Thyroid gland (tissue), 4 donors: ENCODE measurements around the gene FAM89B. TPM values are rescaled to one million over a fixed set of nuclear protein-coding genes. Genes with fewer than 3 reads are reported as not detected.

Experiments
- DNase-seq, 2 donors: peaks; one replicate each; pipeline ENCODE4 v3.0.0-alpha.2; 2019
- H3K27ac ChIP-seq, 3 donors: fragments of 200-600 bp; sonication (generic); 1 replicate in 2 of 3; 2 replicates in 1 of 3; pipeline ENCODE4 v1.5.1; 2016 to 2019; ENCODE audit warnings: mild to moderate bottlenecking in 1 of 3, moderate library complexity in 1 of 3
- H3K27me3 ChIP-seq: fragments of 200-600 bp; sonication (generic); one replicate; pipeline ENCODE4 v1.5.1; 2019
- H3K36me3 ChIP-seq, 2 donors: fragments of 200-600 bp; sonication (generic); one replicate each; pipeline ENCODE4 v1.5.1; 2016 to 2019
- H3K4me1 ChIP-seq, 2 donors: fragments of 200-600 bp; sonication (generic); one replicate each; pipeline ENCODE4 v1.5.1; 2017 to 2019
- H3K4me3 ChIP-seq, 3 donors: fragments of 200-600 bp; sonication (generic); replicated peaks in 1 of 3; 1 replicate in 2 of 3; 2 replicates in 1 of 3; pipeline ENCODE4 v1.5.1; 2016; ENCODE audit warnings: mild to moderate bottlenecking in 1 of 3
- H3K9me3 ChIP-seq: fragments of 200-600 bp; sonication (generic); one replicate; pipeline ENCODE4 v1.5.1; 2017
- POLR2A ChIP-seq, 2 donors: fragments of 450-650 bp; IDR thresholded peaks; one replicate each; pipeline ENCODE4 v1.6.1; 2017; ENCODE audit warnings: antibody characterized with exemption in 2 of 2, mild to moderate bottlenecking in 2 of 2, moderate library complexity in 1 of 2
- WGBS, 2 donors: methylation state at CpG; one replicate each; pipeline ENCODE4 v1.1.5; 2017; 5-methylcytosine and 5-hydroxymethylcytosine counted together
- intact Hi-C: fragments of 100-400 bp; cut with DNase I; formaldehyde crosslinking; loops from one replicate; pipeline ENCODE4 v1.15.1; 2023
- total RNA-seq, 4 donors: library from RNA; depleted of rRNA; stranded (reverse); fragments of >200 nt; gene quantifications; one replicate each; pipeline ENCODE4 v1.2.3, GENCODE V29; 2016
- TF ChIP-seq, protein P1 (sequence below), 6 experiments: fragments of 200-600 bp in 3 of 6; fragments of 450-650 bp in 3 of 6; sonication (generic) in 3 of 6; IDR thresholded peaks; one replicate each; pipeline ENCODE4 v1.5.1; 2016 to 2019; ENCODE audit warnings: antibody characterized with exemption in 6 of 6, mild to moderate bottlenecking in 2 of 6, inconsistent platforms in 1 of 6, moderate library complexity in 1 of 6

FAM89B gene
- total RNA-seq, 4 donors from 2014 or later, result 26.9 to 55.5 (median 43.2) TPM

DNA sequence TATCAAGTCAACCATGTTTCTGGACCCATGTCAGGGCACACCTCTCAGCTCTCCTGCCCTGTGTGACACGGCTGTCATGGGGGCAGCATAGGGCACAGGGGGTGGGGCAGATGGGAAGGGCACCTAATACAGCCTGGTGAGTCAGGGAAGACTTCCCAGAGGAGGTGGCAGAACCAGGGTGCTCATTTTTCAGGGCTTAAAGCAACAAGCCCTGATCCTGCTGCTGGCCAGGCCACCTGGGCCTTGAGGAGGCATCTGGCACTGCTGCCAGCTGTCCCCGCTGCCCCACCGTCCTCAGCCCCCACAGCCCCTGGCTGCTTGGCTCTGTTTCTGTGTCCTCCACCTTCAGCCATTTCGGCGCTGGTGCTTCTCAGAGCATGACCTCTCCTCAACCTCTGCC lies 37.3 kb downstream of the FAM89B start:
- no peak for DNase-seq

DNA sequence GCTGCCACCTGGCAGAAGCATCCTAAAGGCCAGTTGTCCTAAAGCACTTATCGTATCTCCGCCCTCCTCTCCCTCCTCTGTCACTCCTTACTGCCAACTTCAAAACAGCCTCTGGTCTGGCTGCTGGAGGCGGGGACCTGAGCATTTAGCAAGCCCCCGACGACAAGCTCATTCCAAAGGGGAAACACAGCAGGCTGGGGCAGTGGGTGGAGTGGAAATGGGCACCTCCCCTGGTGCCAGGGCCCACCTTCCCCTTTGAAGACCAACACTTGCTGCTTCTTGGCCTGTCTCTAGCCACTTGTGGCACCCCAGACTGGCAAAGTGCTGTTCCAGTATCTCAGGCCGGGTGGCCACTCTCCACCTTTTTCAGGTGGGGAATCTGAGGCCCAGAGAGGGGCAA lies 38.1 kb downstream of the FAM89B start:
- H3K9me3 ChIP-seq, result no peaks in the 10 kb centered on the region
- H3K36me3 ChIP-seq, result peaks cover 4 to 6% of the 10 kb centered on the region in 2 donors
- intact Hi-C loops, result no loop called here
- no peak overlapping the region for H3K4me3 ChIP-seq
- 58 to 67% methylated on average over 6 of the region's 6 CpGs for WGBS, 2 donors
- H3K27me3 ChIP-seq, result no peaks in the 10 kb centered on the region
- DNase-seq, result no peak
- TF ChIP-seq, protein P1, sequence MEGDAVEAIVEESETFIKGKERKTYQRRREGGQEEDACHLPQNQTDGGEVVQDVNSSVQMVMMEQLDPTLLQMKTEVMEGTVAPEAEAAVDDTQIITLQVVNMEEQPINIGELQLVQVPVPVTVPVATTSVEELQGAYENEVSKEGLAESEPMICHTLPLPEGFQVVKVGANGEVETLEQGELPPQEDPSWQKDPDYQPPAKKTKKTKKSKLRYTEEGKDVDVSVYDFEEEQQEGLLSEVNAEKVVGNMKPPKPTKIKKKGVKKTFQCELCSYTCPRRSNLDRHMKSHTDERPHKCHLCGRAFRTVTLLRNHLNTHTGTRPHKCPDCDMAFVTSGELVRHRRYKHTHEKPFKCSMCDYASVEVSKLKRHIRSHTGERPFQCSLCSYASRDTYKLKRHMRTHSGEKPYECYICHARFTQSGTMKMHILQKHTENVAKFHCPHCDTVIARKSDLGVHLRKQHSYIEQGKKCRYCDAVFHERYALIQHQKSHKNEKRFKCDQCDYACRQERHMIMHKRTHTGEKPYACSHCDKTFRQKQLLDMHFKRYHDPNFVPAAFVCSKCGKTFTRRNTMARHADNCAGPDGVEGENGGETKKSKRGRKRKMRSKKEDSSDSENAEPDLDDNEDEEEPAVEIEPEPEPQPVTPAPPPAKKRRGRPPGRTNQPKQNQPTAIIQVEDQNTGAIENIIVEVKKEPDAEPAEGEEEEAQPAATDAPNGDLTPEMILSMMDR (IDR thresholded peaks at IDR 0.05), result no peak
- TF ChIP-seq POLR2A (IDR thresholded peaks at IDR 0.05), result no peak
- peak overlapping the region in 2 of 3 donors; percentile 43 to 46 for H3K27ac ChIP-seq
- peaks cover 31 to 54% of the 10 kb centered on the region in 2 donors for H3K4me1 ChIP-seq

More for the DNA sequence above, 37.3 kb downstream of the FAM89B start:
- no peaks in the 10 kb centered on the region for H3K9me3 ChIP-seq
- H3K27ac ChIP-seq, result peak overlapping the region in 1 of 3 donors; percentile 43
- peaks cover 12% of the 10 kb centered on the region in 2 donors for H3K36me3 ChIP-seq
- WGBS, 2 donors, result 77 to 82% methylated on average over 5 of the region's 5 CpGs
- intact Hi-C loops, result no loop called here
- H3K4me1 ChIP-seq, result peaks cover 30 to 54% of the 10 kb centered on the region in 2 donors
- TF ChIP-seq, protein P1 (IDR thresholded peaks at IDR 0.05), result no peak
- no peak for TF ChIP-seq POLR2A (IDR thresholded peaks at IDR 0.05)
- H3K27me3 ChIP-seq, result no peaks in the 10 kb centered on the region
- H3K4me3 ChIP-seq, result no peak overlapping the region

DNA sequence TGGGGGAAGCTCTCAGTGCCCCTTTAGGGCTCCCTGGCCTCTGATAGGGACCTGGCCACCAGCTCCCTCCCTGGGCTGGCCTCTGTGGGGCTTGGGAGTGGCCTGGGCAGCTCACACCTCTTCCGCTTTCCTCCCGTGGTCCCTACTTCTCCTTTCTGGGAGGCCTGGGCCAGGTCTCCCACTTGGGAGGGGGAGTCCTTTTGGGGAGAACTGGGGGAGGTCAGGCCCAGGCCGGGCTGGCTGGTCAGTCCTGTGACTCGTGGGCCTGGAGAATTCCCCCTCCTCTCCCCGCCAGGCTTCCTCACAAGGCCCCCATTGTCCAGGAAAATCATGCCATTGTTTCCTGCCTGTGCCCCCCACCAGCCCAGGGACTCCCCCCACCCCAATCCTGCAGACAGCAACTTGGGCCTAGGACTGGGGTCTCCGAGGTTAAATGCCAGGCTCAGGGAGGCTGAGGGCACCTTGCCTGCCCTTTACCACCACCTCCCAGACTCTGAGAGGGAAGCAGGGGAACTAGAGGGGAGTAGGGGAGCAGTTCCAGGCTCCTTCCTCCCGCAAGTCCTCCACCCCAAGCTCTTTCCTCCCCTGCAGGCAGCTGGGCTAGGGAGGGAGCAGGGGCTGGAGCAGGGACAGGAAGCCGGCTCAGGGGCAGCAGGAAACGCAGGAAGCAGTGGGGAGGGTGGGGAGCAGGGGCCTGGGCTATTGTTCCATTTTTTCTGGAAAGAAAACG lies 38.9 kb downstream of the FAM89B start:
- Histone ChIP-seq H3K4me1 (peaks cover 31 to 55% of the 10 kb centered on the region in 2 donors), H3K27me3 (no peaks in the 10 kb centered on the region), H3K36me3 (no peaks in the 10 kb centered on the region), H3K4me3 (peak overlapping the region in 1 of 3 donors; percentile 7), H3K9me3 (no peaks in the 10 kb centered on the region), H3K27ac (peak overlapping the region in 2 of 3 donors; percentile 46 to 90)
- 69 to 70% methylated on average over 8 to 10 of the region's 10 CpGs for WGBS, 2 donors
- peak in 1 of 2 donors; percentile 19 for DNase-seq
- TF ChIP-seq, protein P1 (IDR thresholded peaks at IDR 0.05), result no peak
- no peak for TF ChIP-seq POLR2A (IDR thresholded peaks at IDR 0.05)
- intact Hi-C loops, result no loop called here

DNA sequence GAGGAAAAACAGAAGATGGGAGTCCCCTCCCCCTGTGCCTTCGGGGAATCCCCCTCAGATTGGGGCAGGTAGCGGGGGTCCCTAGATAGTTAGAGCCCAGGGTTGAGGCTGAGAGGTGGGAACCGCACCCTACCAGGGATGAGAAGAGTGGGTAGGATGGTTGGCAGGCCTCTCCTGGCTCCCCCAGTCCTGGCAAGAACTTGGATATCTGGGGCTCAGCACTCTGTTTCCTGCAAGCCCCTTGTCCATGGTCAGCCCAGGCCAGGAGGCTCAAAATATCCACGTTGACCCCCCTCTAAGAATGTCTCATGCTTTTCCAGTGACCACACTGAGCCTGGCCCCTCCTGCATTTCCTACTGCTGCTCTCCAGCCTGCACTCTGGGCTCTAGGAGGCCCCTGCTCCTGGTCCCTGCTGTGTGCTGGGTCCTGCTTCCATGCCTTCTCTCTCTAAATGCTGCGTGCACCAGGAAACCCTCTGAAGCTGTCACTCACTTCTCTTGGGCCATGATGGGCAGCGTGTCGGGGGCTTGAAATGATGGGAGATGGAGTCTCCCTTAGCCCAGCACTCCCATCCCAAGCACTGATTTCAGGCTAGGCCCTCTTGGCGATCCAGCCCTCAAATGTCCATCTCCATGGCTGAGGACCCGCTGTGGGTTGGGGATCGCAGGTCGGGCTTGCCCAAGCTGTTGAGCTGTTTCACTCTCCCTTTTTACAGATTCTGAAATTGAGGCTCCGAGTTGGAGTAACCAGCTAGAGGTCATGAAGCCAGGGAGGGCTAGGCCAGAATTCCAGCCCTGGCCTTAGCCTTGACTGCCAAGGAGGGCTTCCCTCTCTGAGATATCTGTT lies 39.6 kb downstream of the FAM89B start:
- no peaks in the 10 kb centered on the region for H3K36me3 ChIP-seq
- H3K27ac ChIP-seq, result peak overlapping the region in 2 of 3 donors; percentile 46 to 90
- peaks cover 34 to 57% of the 10 kb centered on the region in 2 donors for H3K4me1 ChIP-seq
- intact Hi-C loops, result no loop called here
- 65 to 80% methylated on average over 10 to 12 of the region's 12 CpGs for WGBS, 2 donors
- no peaks in the 10 kb centered on the region for H3K9me3 ChIP-seq
- H3K4me3 ChIP-seq, result peak overlapping the region in 1 of 3 donors; percentile 77
- no peaks in the 10 kb centered on the region for H3K27me3 ChIP-seq
- DNase-seq, result no peak
- TF ChIP-seq, protein P1 (IDR thresholded peaks at IDR 0.05), result no peak
- no peak for TF ChIP-seq POLR2A (IDR thresholded peaks at IDR 0.05)
